Renal cortical epithelial cell (primary cell): ENCODE results near the gene S1PR2. TPM values are rescaled to one million over a fixed set of nuclear protein-coding genes. Genes with fewer than 3 reads are reported as not detected.
"Not testable (repeated sequence)": the region's sequence is repeated elsewhere in the genome, so short reads cannot be mapped to it uniquely, and the experiment has no call there.

Source experiments
- DNase-seq: peaks from one replicate; pipeline ENCODE4 v3.0.0-alpha.2; 2011; ENCODE audit warnings: low read depth
- total RNA-seq: library from RNA; depleted of rRNA; stranded (reverse); fragments of >200 nt; gene quantifications from 2 replicates; pipeline ENCODE4 v1.2.3, GENCODE V29; 2014

The S1PR2 gene
- total RNA-seq, 1 donor from 2014 or later, result 3.0 TPM

DNA sequence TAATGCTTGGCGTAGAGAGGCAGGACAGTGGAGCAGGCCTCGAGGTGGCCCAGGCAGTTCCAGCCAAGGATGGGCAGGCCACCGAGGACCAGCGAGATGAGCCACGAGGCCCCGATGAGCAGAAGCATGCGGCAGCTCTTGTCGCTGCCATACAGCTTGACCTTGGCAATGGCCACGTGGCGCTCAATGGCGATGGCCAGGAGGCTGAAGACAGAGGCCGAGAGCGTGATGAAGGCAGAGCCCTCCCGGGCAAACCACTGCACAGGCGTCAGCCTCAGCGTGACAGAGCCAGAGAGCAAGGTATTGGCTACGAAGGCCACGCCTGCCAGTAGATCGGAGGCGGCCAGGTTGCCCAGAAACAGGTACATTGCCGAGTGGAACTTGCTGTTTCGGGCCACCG, 6.8 kb downstream of the S1PR2 start:
- no peak for DNase-seq

- DNase-seq, result no peak
Measured at GRCh38 chr19:10223488-10224213, 7.5 kb downstream of the S1PR2 start.

GRCh38 chr19:10222201-10222890, 8.8 kb downstream of the S1PR2 start:
- no peak for DNase-seq

- no peak for DNase-seq
Measured at GRCh38 chr19:10220695-10221094, 10.4 kb downstream of the S1PR2 start.

DNA sequence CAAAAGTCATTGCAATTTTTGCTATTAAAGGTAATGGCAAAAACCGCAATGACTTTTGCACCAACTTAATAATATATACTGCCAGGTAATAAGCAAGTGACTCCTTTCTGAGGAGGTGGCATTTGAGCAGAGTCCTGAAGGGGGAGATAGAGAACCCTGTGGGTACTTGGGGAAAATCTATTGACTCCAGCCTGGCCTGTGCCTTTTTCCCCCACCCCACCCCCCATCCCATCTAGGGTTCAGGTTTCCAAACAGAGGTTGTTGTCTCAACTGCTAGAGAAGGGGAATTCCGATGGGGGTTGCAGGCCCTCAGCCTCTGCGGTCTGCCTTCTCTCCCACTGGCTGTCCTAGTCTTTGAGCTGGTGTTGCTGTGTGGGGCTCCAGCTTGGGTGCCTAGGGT, 11.5 kb downstream of the S1PR2 start:
- DNase-seq, result peak; percentile 49

GRCh38 chr19:10217085-10217484, 14.0 kb downstream of the S1PR2 start:
- DNase-seq, result no peak

DNA sequence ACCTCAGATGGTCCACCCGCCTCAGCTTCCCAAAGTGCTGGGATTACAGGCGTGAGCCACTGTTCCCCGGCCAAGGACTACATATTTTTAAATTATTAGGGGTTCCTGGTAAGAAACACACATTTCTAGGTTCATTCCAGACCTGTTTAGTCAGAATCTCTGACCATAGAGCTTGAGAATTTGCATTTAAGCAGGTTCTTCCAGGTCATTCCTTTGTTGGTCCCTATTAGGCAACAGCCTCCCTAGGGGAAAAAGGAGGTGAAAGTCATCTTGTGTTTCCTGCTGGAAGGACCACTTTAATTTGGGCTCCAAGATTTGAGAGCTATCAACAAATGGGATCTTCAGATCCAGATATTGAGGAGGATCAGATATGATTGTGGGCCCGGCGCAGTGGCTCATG, 16.3 kb downstream of the S1PR2 start:
- DNase-seq, result peak; percentile 51

GRCh38 chr19:10211691-10212090, 19.4 kb downstream of the S1PR2 start:
- DNase-seq, result no peak

GRCh38 chr19:10211061-10211460, 20.1 kb downstream of the S1PR2 start:
- DNase-seq, result no peak

DNA sequence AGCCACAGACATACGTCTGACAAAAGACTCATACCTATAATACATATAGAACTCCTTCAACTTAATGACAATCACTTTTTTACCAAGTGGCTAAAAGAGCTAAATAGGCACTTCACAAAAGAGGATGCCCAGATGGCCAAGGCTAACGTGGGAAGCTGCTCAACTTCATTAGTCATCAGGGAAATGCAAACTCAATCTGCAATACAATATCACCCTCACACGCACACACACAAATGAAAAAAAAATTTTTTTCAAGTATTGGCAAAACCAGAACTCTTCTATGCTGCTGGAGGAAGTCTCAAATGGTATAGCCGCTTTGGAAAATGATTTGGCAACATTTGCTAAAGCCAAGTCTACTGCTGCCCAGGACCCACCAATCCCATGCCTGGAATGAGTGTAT, 21.8 kb downstream of the S1PR2 start:
- DNase-seq, result no peak

GRCh38 chr19:10207026-10207425, 24.1 kb downstream of the S1PR2 start:
- DNase-seq, result no peak

- peak; percentile 47 for DNase-seq
Measured at GRCh38 chr19:10206226-10206885, 24.8 kb downstream of the S1PR2 start.

DNA sequence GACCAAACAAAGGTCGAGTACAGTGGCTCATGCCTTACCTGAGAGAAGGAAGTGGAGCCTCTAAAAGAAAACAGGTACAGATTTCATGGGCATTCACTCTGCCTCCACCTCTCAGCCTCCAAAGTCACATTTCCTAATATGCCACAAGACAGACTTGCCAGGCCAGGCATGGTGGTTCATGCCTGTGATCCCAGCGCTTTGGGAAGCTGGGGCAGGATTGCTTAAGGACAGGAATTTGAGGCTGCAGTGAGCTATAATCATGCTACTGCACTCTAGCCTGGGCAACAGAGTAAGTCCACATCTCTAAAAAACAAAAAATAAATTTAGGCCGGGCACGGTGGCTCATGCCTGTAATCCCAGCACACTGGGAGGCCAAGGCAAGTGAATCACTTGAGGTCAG, 25.5 kb downstream of the S1PR2 start:
- no peak for DNase-seq

- no peak for DNase-seq
Measured at GRCh38 chr19:10203686-10204085, 27.4 kb downstream of the S1PR2 start.

- no peak for DNase-seq
Measured at GRCh38 chr19:10201176-10201575, 30.0 kb downstream of the S1PR2 start.

GRCh38 chr19:10200101-10200500, 31.0 kb downstream of the S1PR2 start:
- DNase-seq, result not testable (repeated sequence)

DNA sequence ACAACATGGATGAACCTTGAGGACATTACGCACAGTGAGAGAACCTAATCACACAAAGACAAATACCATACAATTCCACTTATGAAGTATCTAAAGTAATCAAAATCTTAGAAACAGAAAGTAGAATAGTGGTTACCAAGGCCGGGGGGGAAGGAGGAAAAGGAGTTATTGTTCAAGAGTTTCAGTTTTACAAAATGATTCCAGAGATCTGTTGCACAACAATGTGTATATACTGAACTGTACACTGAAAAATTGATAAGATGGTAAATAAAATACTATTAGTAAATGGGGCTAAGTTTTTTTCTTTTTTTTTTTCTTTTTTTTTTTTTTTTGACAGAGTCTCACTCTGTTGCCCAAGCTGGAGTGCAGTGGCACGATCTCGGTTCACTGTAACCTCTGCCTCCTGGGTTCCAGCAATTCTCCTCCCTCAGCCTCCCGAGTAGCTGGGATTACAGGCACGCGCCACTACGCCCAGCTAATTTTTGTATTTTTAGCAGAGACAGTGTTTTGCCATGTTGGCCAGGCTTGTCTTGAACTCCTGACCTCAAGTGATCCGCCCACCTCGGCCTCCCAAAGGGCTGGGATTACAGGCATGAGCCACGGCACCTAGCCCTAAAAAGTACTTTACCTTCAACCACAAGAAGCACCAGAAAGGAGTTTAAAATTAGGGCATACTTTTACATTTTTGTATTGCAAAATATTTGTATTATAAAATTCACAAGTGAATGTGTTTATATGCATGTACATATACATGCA, 32.1 kb downstream of the S1PR2 start:
- DNase-seq, result not testable (repeated sequence)

GRCh38 chr19:10195199-10195519, 36.0 kb downstream of the S1PR2 start:
- DNase-seq, result no peak

DNA sequence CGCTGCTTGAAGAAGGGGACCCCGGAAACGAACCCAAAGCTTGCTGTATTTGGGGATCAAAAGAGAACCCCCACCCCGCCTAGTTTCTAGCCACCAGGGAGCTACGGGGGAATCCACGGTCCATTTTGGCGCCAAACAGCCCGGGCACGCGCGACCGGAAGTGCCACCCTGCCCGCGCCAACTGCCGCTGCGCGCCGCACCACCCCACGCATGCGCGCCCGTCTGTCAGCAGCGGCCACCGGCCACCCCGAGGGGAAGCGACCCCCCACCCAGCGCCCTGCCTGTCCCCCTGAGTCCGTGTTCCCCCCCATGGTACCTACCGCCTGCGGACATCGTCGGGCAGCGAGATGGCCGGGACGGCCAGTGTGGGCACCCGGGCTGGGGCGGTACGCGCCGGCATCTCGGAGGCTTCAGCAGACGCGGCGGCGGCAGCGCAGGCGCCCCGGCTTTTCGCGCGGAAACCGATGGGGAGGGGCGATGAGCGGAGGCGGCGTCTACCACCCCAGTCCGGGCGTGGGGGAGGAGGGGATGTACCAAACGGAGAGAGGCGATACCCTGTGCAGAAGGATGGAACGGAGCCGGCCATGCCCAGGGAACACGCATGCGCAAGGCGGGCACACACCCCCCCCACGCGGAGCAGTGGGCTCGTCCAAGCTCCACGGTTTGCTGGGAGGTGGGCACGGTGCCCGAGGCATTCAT, 36.5 kb downstream of the S1PR2 start, which contains the start of gene DNMT1:
TSS of gene DNMT1 (minus strand) at position 454 of the 699 bp plus-strand sequence. CDS start at position 400, 54 bp downstream.
- peak; percentile 81 for DNase-seq

- peak; percentile 45 for DNase-seq
Measured at GRCh38 chr19:10193790-10194499, 37.2 kb downstream of the S1PR2 start.

DNA sequence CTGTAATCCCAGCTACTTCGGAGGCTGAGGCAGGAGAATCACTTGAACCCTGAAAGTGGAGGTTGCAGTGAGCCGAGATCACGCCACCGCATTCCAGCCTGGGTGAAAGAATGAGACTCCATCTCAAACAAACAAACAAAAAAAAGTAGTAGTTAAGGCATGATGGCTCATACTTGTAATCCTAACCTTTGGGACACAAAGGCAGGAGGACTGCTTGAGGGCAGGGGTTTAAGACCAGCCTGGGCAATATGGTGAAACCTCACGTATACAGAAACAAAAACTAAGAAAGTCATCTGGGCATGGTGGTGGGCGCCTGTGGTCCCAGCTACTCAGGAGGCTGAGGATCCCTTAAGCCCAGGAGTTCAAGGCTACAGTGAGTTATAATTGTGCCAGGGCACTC, 38.2 kb downstream of the S1PR2 start:
- DNase-seq, result no peak
